ENCODE data around the gene EMID1.

The EMID1 gene

GRCh38 chr22:29269230-29269604 lies 63.5 kb downstream of the EMID1 start:
- TF ChIP-seq CTCF (conservative IDR thresholded peaks at IDR 0.05; ENCODE audit: low read length) = no peak

GRCh38 chr22:29269731-29270474 lies 64.2 kb downstream of the EMID1 start:
- no peak for DNase-seq (ENCODE audit: low read depth)
- H3K4me3 ChIP-seq (ENCODE audit: low read length) = peak overlapping the region; percentile 91
- TF ChIP-seq CTCF (conservative IDR thresholded peaks at IDR 0.05; ENCODE audit: low read length) = no peak

More at GRCh38 chr22:29269230-29269604, 63.5 kb downstream of the EMID1 start:
- peak overlapping the region; percentile 91 for H3K4me3 ChIP-seq (ENCODE audit: low read length)
- no peak for DNase-seq (ENCODE audit: low read depth)

- TF ChIP-seq CTCF (conservative IDR thresholded peaks at IDR 0.05; ENCODE audit: low read length) = no peak
- DNase-seq (ENCODE audit: low read depth) = peak; percentile 27
- H3K4me3 ChIP-seq (ENCODE audit: low read length) = peak overlapping the region; percentile 91
Observed at GRCh38 chr22:29270475-29271271, 65.0 kb downstream of the EMID1 start.

- no peak for DNase-seq (ENCODE audit: low read depth)
- no peak for TF ChIP-seq CTCF (conservative IDR thresholded peaks at IDR 0.05; ENCODE audit: low read length)
- no peak overlapping the region for H3K4me3 ChIP-seq (ENCODE audit: low read length)
Observed at GRCh38 chr22:29272624-29273023, 66.9 kb downstream of the EMID1 start.

- DNase-seq (ENCODE audit: low read depth) = no peak
- TF ChIP-seq CTCF (conservative IDR thresholded peaks at IDR 0.05; ENCODE audit: low read length) = no peak
- H3K4me3 ChIP-seq (ENCODE audit: low read length) = no peak overlapping the region
Observed at GRCh38 chr22:29275167-29275566, 69.5 kb downstream of the EMID1 start.

- no peak for TF ChIP-seq CTCF (conservative IDR thresholded peaks at IDR 0.05; ENCODE audit: low read length)
- H3K4me3 ChIP-seq (ENCODE audit: low read length) = no peak overlapping the region
- no peak for DNase-seq (ENCODE audit: low read depth)
Observed at GRCh38 chr22:29275819-29276565, 70.3 kb downstream of the EMID1 start.

Data from AG10803 (cell line).